SU-DHL-6 (cell line): ENCODE measurements around the gene GUCA2B.

Experiments used
- H2AFZ ChIP-seq: fragments of 200-600 bp; sonication (generic); 2 replicates; pipeline ENCODE4 v1.6.1; 2014; ENCODE audit warnings: low read depth, mild to moderate bottlenecking, moderate library complexity, mixed read lengths, antibody characterized with exemption, low read length; ENCODE audit not compliant: severe bottlenecking
- H3F3A ChIP-seq: fragments of 200-600 bp; shearing (Covaris generic); 2 replicates; pipeline ENCODE4 v1.6.0; 2016; ENCODE audit warnings: antibody characterized with exemption, mild to moderate bottlenecking; ENCODE audit not compliant: insufficient read depth
- H3K27ac ChIP-seq: fragments of 200-600 bp; sonication (generic); 2 replicates; pipeline ENCODE4 v1.5.1; 2016; ENCODE audit warnings: low read depth, mild to moderate bottlenecking, low read length, moderate library complexity, mixed read lengths
- H3K27me3 ChIP-seq: fragments of 200-600 bp; sonication (generic), shearing (Covaris generic); 2 replicates; pipeline ENCODE4 v1.6.0; 2014; ENCODE audit warnings: mild to moderate bottlenecking, low read length
- H3K36me3 ChIP-seq: fragments of 200-600 bp; sonication (generic); 2 replicates; pipeline ENCODE4 v1.6.1; 2014; ENCODE audit warnings: mild to moderate bottlenecking, low read length, mixed read lengths
- H3K4me2 ChIP-seq: fragments of 300-600, 200-600 bp; shearing (Covaris generic), sonication (generic); 2 replicates; pipeline ENCODE4 v1.6.0; 2014; ENCODE audit warnings: low read length, low read depth, mild to moderate bottlenecking; ENCODE audit not compliant: poor library complexity, severe bottlenecking
- H3K4me3 ChIP-seq: fragments of 200-600 bp; sonication (generic); 2 replicates; pipeline ENCODE4 v1.5.1; 2014; ENCODE audit warnings: antibody characterized with exemption, low read length, mild to moderate bottlenecking, mixed read lengths; ENCODE audit not compliant: insufficient read depth, poor library complexity, severe bottlenecking
- H3K79me2 ChIP-seq: fragments of 200-600 bp; sonication (generic); 2 replicates; pipeline ENCODE4 v1.6.1; 2014; ENCODE audit warnings: mild to moderate bottlenecking, low read length, moderate library complexity; ENCODE audit not compliant: insufficient read depth
- H3K9ac ChIP-seq: fragments of 200-600 bp; sonication (generic); 2 replicates; pipeline ENCODE4 v1.7.0; 2014; ENCODE audit warnings: mild to moderate bottlenecking, low read length
- H3K9me2 ChIP-seq: fragments of 200-600 bp; sonication (generic); replicated peaks from 2 replicates; pipeline ENCODE4 v1.6.1; 2014; ENCODE audit warnings: low read length; ENCODE audit not compliant: insufficient read depth
- H3K9me3 ChIP-seq: fragments of 200-600 bp; sonication (generic); 2 replicates; pipeline ENCODE4 v1.6.1; 2014; ENCODE audit warnings: low read length, mixed read lengths; ENCODE audit not compliant: insufficient read depth
- H4K20me1 ChIP-seq: fragments of 200-600 bp; sonication (generic); 2 replicates; pipeline ENCODE4 v1.6.1; 2014; ENCODE audit warnings: low read depth, mild to moderate bottlenecking, antibody characterized with exemption, low read length, moderate library complexity, mixed read lengths
- EZH2phosphoT487 ChIP-seq: fragments of 200-600 bp; sonication (generic), shearing (Covaris generic); conservative IDR thresholded peaks from 2 replicates; pipeline ENCODE4 v1.6.1; 2018; ENCODE audit warnings: mild to moderate bottlenecking, antibody characterized with exemption, low read length, moderate library complexity, mixed read lengths
- TF ChIP-seq, protein P1 (sequence below): fragments of 200-600 bp; sonication (generic); IDR thresholded peaks from one replicate; pipeline ENCODE4 v1.5.1; 2017; ENCODE audit warnings: antibody characterized with exemption, mild to moderate bottlenecking, low read length, moderate library complexity; ENCODE audit not compliant: insufficient read depth, poor library complexity, severe bottlenecking

The GUCA2B gene

GRCh38 chr1:42128964-42129363 is 24.2 kb upstream of the GUCA2B start:
- no peaks in the 10 kb centered on the region for H3K79me2 ChIP-seq
- no peaks in the 10 kb centered on the region for H3K36me3 ChIP-seq
- no peak overlapping the region for H3K4me2 ChIP-seq
- H3K9me3 ChIP-seq, result no peaks in the 10 kb centered on the region
- no peaks in the 10 kb centered on the region for H3F3A ChIP-seq
- H2AFZ ChIP-seq, result no peak overlapping the region
- H3K27me3 ChIP-seq, result no peaks in the 10 kb centered on the region
- no peak overlapping the region for H3K9ac ChIP-seq
- H3K27ac ChIP-seq, result no peak overlapping the region
- no peaks in the 10 kb centered on the region for H3K9me2 ChIP-seq
- no peak for TF ChIP-seq EZH2phosphoT487
- TF ChIP-seq, protein P1, sequence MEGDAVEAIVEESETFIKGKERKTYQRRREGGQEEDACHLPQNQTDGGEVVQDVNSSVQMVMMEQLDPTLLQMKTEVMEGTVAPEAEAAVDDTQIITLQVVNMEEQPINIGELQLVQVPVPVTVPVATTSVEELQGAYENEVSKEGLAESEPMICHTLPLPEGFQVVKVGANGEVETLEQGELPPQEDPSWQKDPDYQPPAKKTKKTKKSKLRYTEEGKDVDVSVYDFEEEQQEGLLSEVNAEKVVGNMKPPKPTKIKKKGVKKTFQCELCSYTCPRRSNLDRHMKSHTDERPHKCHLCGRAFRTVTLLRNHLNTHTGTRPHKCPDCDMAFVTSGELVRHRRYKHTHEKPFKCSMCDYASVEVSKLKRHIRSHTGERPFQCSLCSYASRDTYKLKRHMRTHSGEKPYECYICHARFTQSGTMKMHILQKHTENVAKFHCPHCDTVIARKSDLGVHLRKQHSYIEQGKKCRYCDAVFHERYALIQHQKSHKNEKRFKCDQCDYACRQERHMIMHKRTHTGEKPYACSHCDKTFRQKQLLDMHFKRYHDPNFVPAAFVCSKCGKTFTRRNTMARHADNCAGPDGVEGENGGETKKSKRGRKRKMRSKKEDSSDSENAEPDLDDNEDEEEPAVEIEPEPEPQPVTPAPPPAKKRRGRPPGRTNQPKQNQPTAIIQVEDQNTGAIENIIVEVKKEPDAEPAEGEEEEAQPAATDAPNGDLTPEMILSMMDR, result no peak
- H4K20me1 ChIP-seq, result no peaks in the 10 kb centered on the region
- no peak overlapping the region for H3K4me3 ChIP-seq

DNA sequence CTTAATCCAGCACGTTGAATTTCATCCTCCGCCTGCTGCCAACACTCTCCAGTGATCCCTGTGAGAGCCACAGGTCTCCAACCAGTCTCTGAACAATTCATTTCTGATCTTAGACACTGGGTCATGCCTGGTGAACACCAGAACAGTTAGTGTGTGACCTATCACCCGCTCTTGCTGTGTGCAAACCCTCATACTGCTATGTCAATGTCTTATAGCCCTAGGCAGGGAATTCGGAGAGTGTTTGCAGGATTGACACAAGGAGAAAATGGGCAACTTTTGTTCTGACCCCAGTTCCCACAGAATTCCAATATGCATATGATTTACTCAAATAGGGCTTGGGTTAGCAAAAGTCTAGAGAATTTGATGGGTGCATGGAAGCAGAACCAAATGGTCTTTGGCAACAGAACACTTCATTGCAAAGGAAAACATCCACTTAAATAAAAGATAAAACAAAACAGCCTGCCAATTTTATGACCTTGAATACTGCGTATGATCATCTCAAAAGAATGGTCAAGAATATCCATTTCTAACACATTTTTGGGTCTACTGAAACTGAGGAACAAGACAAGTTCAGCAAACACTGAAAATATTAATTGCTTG is 23.0 kb upstream of the GUCA2B start:
- no peaks in the 10 kb centered on the region for H4K20me1 ChIP-seq
- no peaks in the 10 kb centered on the region for H3K9me3 ChIP-seq
- no peak overlapping the region for H3K9ac ChIP-seq
- no peaks in the 10 kb centered on the region for H3K36me3 ChIP-seq
- H3K4me3 ChIP-seq, result no peak overlapping the region
- no peaks in the 10 kb centered on the region for H3K79me2 ChIP-seq
- H3K27ac ChIP-seq, result no peak overlapping the region
- no peaks in the 10 kb centered on the region for H3K27me3 ChIP-seq
- no peak overlapping the region for H3K4me2 ChIP-seq
- no peaks in the 10 kb centered on the region for H3F3A ChIP-seq
- H3K9me2 ChIP-seq, result no peaks in the 10 kb centered on the region
- TF ChIP-seq, protein P1, result no peak
- no peak for TF ChIP-seq EZH2phosphoT487
- H2AFZ ChIP-seq, result no peak overlapping the region

DNA sequence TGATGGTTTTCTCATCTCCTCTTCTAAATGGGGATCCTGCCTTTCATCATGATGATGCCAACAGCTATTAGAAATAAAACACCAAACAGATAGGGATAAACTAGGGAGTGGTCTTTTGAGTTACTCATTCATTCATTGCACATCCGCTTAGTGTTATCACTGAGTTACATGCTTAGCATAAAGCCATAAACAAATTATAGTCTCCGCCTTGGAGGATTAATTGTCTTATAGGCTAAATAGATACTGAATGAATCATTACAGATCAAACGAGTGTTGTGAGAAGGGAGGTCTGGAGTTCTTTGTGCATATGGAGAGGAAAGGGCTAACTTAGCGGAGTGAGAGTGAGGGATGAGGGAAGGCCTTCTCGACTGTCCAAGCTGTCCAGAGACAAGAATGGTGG is 19.8 kb upstream of the GUCA2B start:
- Histone ChIP-seq H3K27me3 (no peaks in the 10 kb centered on the region), H3K9ac (no peak overlapping the region), H3F3A (no peaks in the 10 kb centered on the region), H3K4me3 (no peak overlapping the region), H3K9me3 (no peaks in the 10 kb centered on the region), H3K27ac (no peak overlapping the region), H2AFZ (no peak overlapping the region), H3K36me3 (no peaks in the 10 kb centered on the region), H4K20me1 (no peaks in the 10 kb centered on the region), H3K4me2 (no peak overlapping the region), H3K79me2 (no peaks in the 10 kb centered on the region), H3K9me2 (no peaks in the 10 kb centered on the region)
- no peak for TF ChIP-seq EZH2phosphoT487
- TF ChIP-seq, protein P1, result no peak
